SK-N-SH (cell line): ENCODE data around the gene OLFM1. TPM values are rescaled to one million over a fixed set of nuclear protein-coding genes. Genes with fewer than 3 reads are reported as not detected.

ENCODE experiments used
- CTCF ChIA-PET: fragments of 300-600, 350-600 bp; formaldehyde crosslinking; extraction: SDS; loops from one replicate; lab custom pipeline; 2021; lab: Yijun Ruan, JAX
- POLR2A ChIA-PET: fragments of 350-600 bp; sonication (Branson Sonifier 250); formaldehyde crosslinking; extraction: SDS; loops from one replicate; lab custom pipeline; 2020; ENCODE audit warnings: antibody characterized with exemption, inconsistent platforms; lab: Yijun Ruan, JAX
- DNase-seq: peaks from one replicate; pipeline ENCODE4 v3.0.0; 2012
- H2AFZ ChIP-seq: fragments of 200-600 bp; sonication (generic); 2 replicates; pipeline ENCODE4 v1.8.1; 2016; ENCODE audit warnings: antibody characterized with exemption, mild to moderate bottlenecking, low read depth
- H3F3A ChIP-seq: fragments of 200-600 bp; sonication (generic); replicated peaks from 2 replicates; pipeline ENCODE3; 2016; ENCODE audit warnings: antibody characterized with exemption, mild to moderate bottlenecking; ENCODE audit not compliant: insufficient read depth
- H3K27ac ChIP-seq, 2 experiments: fragments of 200-500 bp in 1 of 2; fragments of 200-600 bp in 1 of 2; sonication (Bioruptor generic) in 1 of 2; sonication (generic), shearing (Covaris generic) in 1 of 2; 2 replicates each; pipeline versions ENCODE4 v1.5.1 to v1.6.1; 2014 to 2016; ENCODE audit warnings: low read depth in 2 of 2, inconsistent platforms in 1 of 2, low read length in 1 of 2, mild to moderate bottlenecking in 1 of 2, mixed read lengths in 1 of 2
- H3K27me3 ChIP-seq: fragments of 200-600 bp; sonication (generic), shearing (Covaris generic); 2 replicates; pipeline ENCODE4 v1.6.1; 2016; ENCODE audit warnings: mixed run types; ENCODE audit not compliant: insufficient read depth
- H3K36me3 ChIP-seq, 2 experiments: fragments of 200-500 bp in 1 of 2; fragments of 200-600 bp in 1 of 2; sonication (Bioruptor generic) in 1 of 2; sonication (generic) in 1 of 2; replicated peaks in 1 of 2; 2 replicates each; pipeline versions ENCODE3 to v1.5.1; 2014 to 2016; ENCODE audit warnings: low read length in 1 of 2, mild to moderate bottlenecking in 1 of 2; ENCODE audit not compliant: insufficient read depth in 2 of 2, control insufficient read depth in 1 of 2
- H3K4me1 ChIP-seq, 2 experiments: fragments of 200-500 bp in 1 of 2; fragments of 200-600 bp in 1 of 2; sonication (Bioruptor generic) in 1 of 2; sonication (generic), shearing (Covaris generic) in 1 of 2; 2 replicates each; pipeline versions ENCODE4 v1.5.1 to v1.6.1; 2014 to 2016; ENCODE audit warnings: low read depth in 1 of 2, low read length in 1 of 2, mixed run types in 1 of 2; ENCODE audit not compliant: insufficient read depth in 2 of 2, control insufficient read depth in 1 of 2
- H3K4me2 ChIP-seq: fragments of 200-600 bp; sonication (generic), shearing (Covaris generic); 2 replicates; pipeline ENCODE4 v1.6.1; 2017; ENCODE audit warnings: mixed run types
- H3K4me3 ChIP-seq, 2 experiments: fragments of 200-500 bp in 1 of 2; fragments of 200-600 bp in 1 of 2; sonication (Bioruptor generic) in 1 of 2; sonication (generic), shearing (Covaris generic) in 1 of 2; 2 replicates each; pipeline versions ENCODE4 v1.5.1 to v1.8.1; 2014 to 2016; ENCODE audit warnings: low read depth in 2 of 2, inconsistent platforms in 1 of 2, low read length in 1 of 2, mild to moderate bottlenecking in 1 of 2, mixed read lengths in 1 of 2, moderate library complexity in 1 of 2
- H3K79me2 ChIP-seq: fragments of 200-600 bp; sonication (generic); 2 replicates; pipeline ENCODE4 v1.8.1; 2017; ENCODE audit warnings: mild to moderate bottlenecking; ENCODE audit not compliant: insufficient read depth
- H3K9ac ChIP-seq: fragments of 200-600 bp; sonication (generic); 2 replicates; pipeline ENCODE4 v1.6.1; 2017; ENCODE audit warnings: mixed run types
- H3K9me2 ChIP-seq: fragments of 200-600 bp; sonication (generic); 2 replicates; pipeline ENCODE4 v1.6.1; 2017; ENCODE audit warnings: mixed run types
- H3K9me3 ChIP-seq: fragments of 200-600 bp; sonication (generic); 2 replicates; pipeline ENCODE4 v1.6.1; 2017; ENCODE audit warnings: mixed run types, mild to moderate bottlenecking, moderate library complexity
- H4K20me1 ChIP-seq: fragments of 200-600 bp; sonication (generic); 2 replicates; pipeline ENCODE4 v1.6.1; 2017; ENCODE audit warnings: mild to moderate bottlenecking, mixed run types; ENCODE audit not compliant: insufficient read depth
- CTCF ChIP-seq: fragments of 200-600 bp; sonication (generic); IDR thresholded peaks from 2 replicates; pipeline ENCODE4 v1.6.1; 2017; ENCODE audit warnings: antibody characterized with exemption, mild to moderate bottlenecking, moderate library complexity
- EZH2phosphoT487 ChIP-seq: fragments of 200-600 bp; sonication (generic); IDR thresholded peaks from 2 replicates; pipeline ENCODE4 v1.6.1; 2017; ENCODE audit warnings: low read depth, mixed run types, mild to moderate bottlenecking, antibody characterized with exemption, moderate library complexity, borderline replicate concordance
- GATA2 ChIP-seq: sonication (generic); formaldehyde crosslinking; IDR thresholded peaks from 2 replicates; pipeline ENCODE4 v1.5.0; 2020; ENCODE audit warnings: mild to moderate bottlenecking, missing genetic modification reagents
- JUND ChIP-seq: IDR thresholded peaks from 2 replicates; pipeline ENCODE4 v1.4.0; 2012
- NFIC ChIP-seq: IDR thresholded peaks from 2 replicates; pipeline ENCODE4 v1.4.0; 2012; ENCODE audit warnings: borderline replicate concordance
- NRF1 ChIP-seq: IDR thresholded peaks from 2 replicates; pipeline ENCODE4 v1.6.1; 2012; ENCODE audit warnings: low read depth, mild to moderate bottlenecking, low read length
- RCOR1 ChIP-seq: fragments of 150-350 bp; IDR thresholded peaks from 2 replicates; pipeline ENCODE4 v1.6.1; 2017; ENCODE audit warnings: antibody characterized with exemption, low read length
- REST ChIP-seq: IDR thresholded peaks from 2 replicates; pipeline ENCODE4 v1.6.1; 2012; ENCODE audit warnings: mild to moderate bottlenecking, low read depth, low read length, moderate library complexity
- RXRA ChIP-seq: IDR thresholded peaks from 2 replicates; pipeline ENCODE4 v1.4.0; 2012; ENCODE audit warnings: low read depth, mild to moderate bottlenecking, borderline replicate concordance
- SIN3A ChIP-seq: IDR thresholded peaks from 2 replicates; pipeline ENCODE4 v1.6.1; 2012; ENCODE audit warnings: low read depth, mild to moderate bottlenecking, low read length, moderate library complexity, borderline replicate concordance
- TEAD4 ChIP-seq: IDR thresholded peaks from 2 replicates; pipeline ENCODE4 v1.4.0; 2012; ENCODE audit warnings: mild to moderate bottlenecking, borderline replicate concordance; ENCODE audit not compliant: insufficient read depth
- ZBTB33 ChIP-seq: IDR thresholded peaks from 2 replicates; pipeline ENCODE4 v1.4.0; 2012; ENCODE audit warnings: low read depth, borderline replicate concordance
- WGBS: methylation state at CpG from one replicate; pipeline ENCODE4 v1.1.6; 2017; ENCODE audit warnings: low lambda C conversion rate; 5-methylcytosine and 5-hydroxymethylcytosine counted together
- polyA plus RNA-seq, 3 experiments: library from polyadenylated mRNA; depleted of rRNA; stranded (reverse); fragments of >200 nt; gene quantifications; 2 replicates each; pipeline ENCODE4 v1.2.3, GENCODE V29; 2012

Gene OLFM1
- polyA plus RNA-seq, 1 of the 3 experiments (the other 2 are of a cell fraction) = 15.9 TPM

GRCh38 chr9:135154050-135154615, 66.7 kb downstream of the OLFM1 start (continued):
- TF ChIP-seq TEAD4 (no peak), RXRA (no peak), NRF1 (no peak), NFIC (no peak), EZH2phosphoT487 (no peak), RCOR1 (no peak)
- TF ChIP-seq, all 33 proteins: peak for 0

GRCh38 chr9:135155396-135155795, 67.9 kb downstream of the OLFM1 start:
- Histone ChIP-seq H3K4me3 (no peak overlapping the region), H3K27me3 (no peaks in the 10 kb centered on the region), H3K9me3 (no peaks in the 10 kb centered on the region), H3K9ac (no peak overlapping the region), H3K4me1 (peaks cover 0 to 31% of the 10 kb centered on the region in 2 experiments; a peak in 1 of 4 replicates), H3F3A (no peaks in the 10 kb centered on the region), H3K4me2 (no peak overlapping the region), H3K27ac (no peak overlapping the region), H4K20me1 (no peaks in the 10 kb centered on the region), H3K36me3 (no peaks in the 10 kb centered on the region), H3K9me2 (no peaks in the 10 kb centered on the region), H3K79me2 (no peaks in the 10 kb centered on the region), H2AFZ (no peak overlapping the region)
- WGBS = 43% methylated on average over 6 of the region's 6 CpGs
- DNase-seq = no peak
- TF ChIP-seq GATA2 (peak; percentile 33; the same call in 1 of the 2 replicates), CTCF (no peak), SIN3A (no peak), JUND (no peak)
- POLR2A ChIA-PET = no interaction called here
- CTCF ChIA-PET = interaction anchor here (1.1 to 1.4 kb wide), 4 partner anchors 13 to 69 kb away, joined by 3 to 4 read pairs (median 4); no protein-coding TSS in a partner anchor

- DNase-seq = no peak
- CTCF ChIA-PET = interaction anchor here (0.7 to 1.8 kb wide), 5 partner anchors 19 to 256 kb away, joined by 3 to 5 read pairs (median 4); partner anchors contain the start of gene OLFM1
- WGBS = 52% methylated on average over 15 of the region's 20 CpGs
Measured at GRCh38 chr9:135156525-135157510, 69.3 kb downstream of the OLFM1 start.

More at GRCh38 chr9:135156525-135157510, 69.3 kb downstream of the OLFM1 start:
- Histone ChIP-seq H3K27ac (no peak overlapping the region), H3K27me3 (no peaks in the 10 kb centered on the region), H3K9me3 (no peaks in the 10 kb centered on the region), H3K4me1 (peaks cover 0 to 33% of the 10 kb centered on the region in 2 experiments; a peak in 1 of 4 replicates), H3K36me3 (no peaks in the 10 kb centered on the region), H3K4me2 (no peak overlapping the region), H4K20me1 (no peaks in the 10 kb centered on the region), H3K9ac (no peak overlapping the region), H3K79me2 (no peaks in the 10 kb centered on the region), H3K9me2 (no peaks in the 10 kb centered on the region), H3F3A (no peaks in the 10 kb centered on the region), H3K4me3 (no peak overlapping the region), H2AFZ (no peak overlapping the region)
- peak; percentile 62; the same call in 1 of the 2 replicates for TF ChIP-seq REST
- TF ChIP-seq ZBTB33 = no peak
- POLR2A ChIA-PET = interaction anchor here (1.6 kb wide), 1 partner anchor 27 kb away, joined by 3 read pairs; no protein-coding TSS in a partner anchor
